ENCODE data around the gene SCAF8.

Gene SCAF8

GRCh38 chr6:154822947-154823558, 89.8 kb downstream of the SCAF8 start:
- H3K4me2 ChIP-seq (ENCODE audit: low read depth, low read length, poor library complexity, severe bottlenecking), result no peak overlapping the region
- H3K4me3 ChIP-seq (ENCODE audit: insufficient read depth, low read length, poor library complexity, severe bottlenecking), result no peak overlapping the region
- H3K9me2 ChIP-seq (replicated peaks; ENCODE audit: insufficient read depth, low read length), result no peaks in the 10 kb centered on the region
- H3K27me3 ChIP-seq (ENCODE audit: low read length), result no peaks in the 10 kb centered on the region
- no peaks in the 10 kb centered on the region for H4K20me1 ChIP-seq (ENCODE audit: low read depth, low read length)
- no peak overlapping the region for H2AFZ ChIP-seq (ENCODE audit: low read depth, low read length, severe bottlenecking)
- 0 out of 2 replicates have a peak, but pooled peaks cover 8% of the 10 kb centered on the region for H3F3A ChIP-seq (ENCODE audit: insufficient read depth)
- H3K79me2 ChIP-seq (ENCODE audit: insufficient read depth, low read length), result peaks cover 6% of the 10 kb centered on the region; the same call in 1 of the 2 replicates
- no peak overlapping the region for H3K9ac ChIP-seq (ENCODE audit: low read length)
- H3K36me3 ChIP-seq (ENCODE audit: low read length), result peaks cover 64% of the 10 kb centered on the region
- H3K27ac ChIP-seq (ENCODE audit: low read depth, low read length), result no peak overlapping the region
- TF ChIP-seq, protein P1, sequence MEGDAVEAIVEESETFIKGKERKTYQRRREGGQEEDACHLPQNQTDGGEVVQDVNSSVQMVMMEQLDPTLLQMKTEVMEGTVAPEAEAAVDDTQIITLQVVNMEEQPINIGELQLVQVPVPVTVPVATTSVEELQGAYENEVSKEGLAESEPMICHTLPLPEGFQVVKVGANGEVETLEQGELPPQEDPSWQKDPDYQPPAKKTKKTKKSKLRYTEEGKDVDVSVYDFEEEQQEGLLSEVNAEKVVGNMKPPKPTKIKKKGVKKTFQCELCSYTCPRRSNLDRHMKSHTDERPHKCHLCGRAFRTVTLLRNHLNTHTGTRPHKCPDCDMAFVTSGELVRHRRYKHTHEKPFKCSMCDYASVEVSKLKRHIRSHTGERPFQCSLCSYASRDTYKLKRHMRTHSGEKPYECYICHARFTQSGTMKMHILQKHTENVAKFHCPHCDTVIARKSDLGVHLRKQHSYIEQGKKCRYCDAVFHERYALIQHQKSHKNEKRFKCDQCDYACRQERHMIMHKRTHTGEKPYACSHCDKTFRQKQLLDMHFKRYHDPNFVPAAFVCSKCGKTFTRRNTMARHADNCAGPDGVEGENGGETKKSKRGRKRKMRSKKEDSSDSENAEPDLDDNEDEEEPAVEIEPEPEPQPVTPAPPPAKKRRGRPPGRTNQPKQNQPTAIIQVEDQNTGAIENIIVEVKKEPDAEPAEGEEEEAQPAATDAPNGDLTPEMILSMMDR (IDR thresholded peaks at IDR 0.05; ENCODE audit: insufficient read depth, low read length, poor library complexity, severe bottlenecking), result no peak
- no peak for TF ChIP-seq EZH2phosphoT487 (conservative IDR thresholded peaks at IDR 0.05; ENCODE audit: low read length)
- no peaks in the 10 kb centered on the region for H3K9me3 ChIP-seq (ENCODE audit: insufficient read depth, low read length)

- H3K4me2 ChIP-seq (ENCODE audit: low read depth, low read length, poor library complexity, severe bottlenecking), result no peak overlapping the region
- no peak overlapping the region for H3K4me3 ChIP-seq (ENCODE audit: insufficient read depth, low read length, poor library complexity, severe bottlenecking)
- H3K9me2 ChIP-seq (replicated peaks; ENCODE audit: insufficient read depth, low read length), result no peaks in the 10 kb centered on the region
- no peak overlapping the region for H3K9ac ChIP-seq (ENCODE audit: low read length)
- no peak overlapping the region for H2AFZ ChIP-seq (ENCODE audit: low read depth, low read length, severe bottlenecking)
- no peak overlapping the region for H3K27ac ChIP-seq (ENCODE audit: low read depth, low read length)
- H4K20me1 ChIP-seq (ENCODE audit: low read depth, low read length), result no peaks in the 10 kb centered on the region
- H3F3A ChIP-seq (ENCODE audit: insufficient read depth), result 0 out of 2 replicates have a peak, but pooled peaks cover 8% of the 10 kb centered on the region
- TF ChIP-seq, protein P1 (IDR thresholded peaks at IDR 0.05; ENCODE audit: insufficient read depth, low read length, poor library complexity, severe bottlenecking), result no peak
- TF ChIP-seq EZH2phosphoT487 (conservative IDR thresholded peaks at IDR 0.05; ENCODE audit: low read length), result no peak
- peaks cover 63% of the 10 kb centered on the region for H3K36me3 ChIP-seq (ENCODE audit: low read length)
- no peaks in the 10 kb centered on the region for H3K9me3 ChIP-seq (ENCODE audit: insufficient read depth, low read length)
- peaks cover 4% of the 10 kb centered on the region; the same call in 1 of the 2 replicates for H3K79me2 ChIP-seq (ENCODE audit: insufficient read depth, low read length)
- no peaks in the 10 kb centered on the region for H3K27me3 ChIP-seq (ENCODE audit: low read length)
Measured at GRCh38 chr6:154824076-154824475, 90.9 kb downstream of the SCAF8 start.

- H3K27me3 ChIP-seq (ENCODE audit: low read length), result no peaks in the 10 kb centered on the region
- no peaks in the 10 kb centered on the region for H3K9me2 ChIP-seq (replicated peaks; ENCODE audit: insufficient read depth, low read length)
- no peaks in the 10 kb centered on the region for H3K9me3 ChIP-seq (ENCODE audit: insufficient read depth, low read length)
- H3K36me3 ChIP-seq (ENCODE audit: low read length), result peaks cover 61% of the 10 kb centered on the region
- peaks cover 6% of the 10 kb centered on the region; the same call in 1 of the 2 replicates for H3F3A ChIP-seq (ENCODE audit: insufficient read depth)
- no peak overlapping the region for H3K4me2 ChIP-seq (ENCODE audit: low read depth, low read length, poor library complexity, severe bottlenecking)
- no peak overlapping the region for H2AFZ ChIP-seq (ENCODE audit: low read depth, low read length, severe bottlenecking)
- H3K9ac ChIP-seq (ENCODE audit: low read length), result no peak overlapping the region
- no peak overlapping the region for H3K27ac ChIP-seq (ENCODE audit: low read depth, low read length)
- no peak overlapping the region for H3K4me3 ChIP-seq (ENCODE audit: insufficient read depth, low read length, poor library complexity, severe bottlenecking)
- peaks cover 3% of the 10 kb centered on the region for H3K79me2 ChIP-seq (ENCODE audit: insufficient read depth, low read length)
- no peaks in the 10 kb centered on the region for H4K20me1 ChIP-seq (ENCODE audit: low read depth, low read length)
- no peak for TF ChIP-seq EZH2phosphoT487 (conservative IDR thresholded peaks at IDR 0.05; ENCODE audit: low read length)
Measured at GRCh38 chr6:154829970-154830369, 96.8 kb downstream of the SCAF8 start.

GRCh38 chr6:154830771-154831170, 97.6 kb downstream of the SCAF8 start:
- no peak overlapping the region for H3K27ac ChIP-seq (ENCODE audit: low read depth, low read length)
- H3K36me3 ChIP-seq (ENCODE audit: low read length), result peaks cover 55% of the 10 kb centered on the region
- peaks cover 10% of the 10 kb centered on the region for H3K79me2 ChIP-seq (ENCODE audit: insufficient read depth, low read length)

More at GRCh38 chr6:154830771-154831170, 97.6 kb downstream of the SCAF8 start:
- no peaks in the 10 kb centered on the region for H4K20me1 ChIP-seq (ENCODE audit: low read depth, low read length)
- no peak for TF ChIP-seq EZH2phosphoT487 (conservative IDR thresholded peaks at IDR 0.05; ENCODE audit: low read length)
- TF ChIP-seq, protein P1 (IDR thresholded peaks at IDR 0.05; ENCODE audit: insufficient read depth, low read length, poor library complexity, severe bottlenecking), result no peak
- no peak overlapping the region for H3K4me3 ChIP-seq (ENCODE audit: insufficient read depth, low read length, poor library complexity, severe bottlenecking)
- H3F3A ChIP-seq (ENCODE audit: insufficient read depth), result peaks cover 9% of the 10 kb centered on the region; the same call in 1 of the 2 replicates
- H2AFZ ChIP-seq (ENCODE audit: low read depth, low read length, severe bottlenecking), result no peak overlapping the region
- no peaks in the 10 kb centered on the region for H3K9me3 ChIP-seq (ENCODE audit: insufficient read depth, low read length)
- no peaks in the 10 kb centered on the region for H3K9me2 ChIP-seq (replicated peaks; ENCODE audit: insufficient read depth, low read length)
- H3K27me3 ChIP-seq (ENCODE audit: low read length), result no peaks in the 10 kb centered on the region
- H3K9ac ChIP-seq (ENCODE audit: low read length), result no peak overlapping the region
- H3K4me2 ChIP-seq (ENCODE audit: low read depth, low read length, poor library complexity, severe bottlenecking), result no peak overlapping the region

Data from SU-DHL-6 (cell line).